SK-N-SH (cell line): ENCODE data around the gene LRMDA.
"Not testable (repeated sequence)": the region's sequence is repeated elsewhere in the genome, so short reads cannot be mapped to it uniquely, and the experiment has no call there.

Experiments used
- CTCF ChIP-seq: fragments of 200-600 bp; sonication (generic); IDR thresholded peaks from 2 replicates; pipeline ENCODE4 v1.6.1; 2017; ENCODE audit warnings: antibody characterized with exemption, mild to moderate bottlenecking, moderate library complexity
- EZH2phosphoT487 ChIP-seq: fragments of 200-600 bp; sonication (generic); IDR thresholded peaks from 2 replicates; pipeline ENCODE4 v1.6.1; 2017; ENCODE audit warnings: low read depth, mixed run types, mild to moderate bottlenecking, antibody characterized with exemption, moderate library complexity, borderline replicate concordance
- GABPA ChIP-seq: IDR thresholded peaks from 2 replicates; pipeline ENCODE4 v1.4.0; 2012; ENCODE audit warnings: low read depth, mild to moderate bottlenecking
- MAX ChIP-seq: IDR thresholded peaks from 2 replicates; pipeline ENCODE4 v1.4.0; 2012; ENCODE audit warnings: low read depth
- POLR2AphosphoS5 ChIP-seq: IDR thresholded peaks from 2 replicates; pipeline ENCODE4 v1.6.1; 2012; ENCODE audit warnings: low read depth, low read length
- RAD21 ChIP-seq: IDR thresholded peaks from 2 replicates; pipeline ENCODE4 v1.6.1; 2012; ENCODE audit warnings: mild to moderate bottlenecking, low read length
- REST ChIP-seq: IDR thresholded peaks from 2 replicates; pipeline ENCODE4 v1.6.1; 2012; ENCODE audit warnings: mild to moderate bottlenecking, low read depth, low read length, moderate library complexity
- RXRA ChIP-seq: IDR thresholded peaks from 2 replicates; pipeline ENCODE4 v1.4.0; 2012; ENCODE audit warnings: low read depth, mild to moderate bottlenecking, borderline replicate concordance
- SIN3A ChIP-seq: IDR thresholded peaks from 2 replicates; pipeline ENCODE4 v1.6.1; 2012; ENCODE audit warnings: low read depth, mild to moderate bottlenecking, low read length, moderate library complexity, borderline replicate concordance
- TAF1 ChIP-seq: IDR thresholded peaks from 2 replicates; pipeline ENCODE4 v1.6.1; 2012; ENCODE audit warnings: low read depth, mild to moderate bottlenecking, low read length, moderate library complexity, borderline replicate concordance
- YY1 ChIP-seq: IDR thresholded peaks from 2 replicates; pipeline ENCODE4 v1.4.0; 2012; ENCODE audit warnings: low read depth, mild to moderate bottlenecking

- not testable (repeated sequence) for TF ChIP-seq POLR2AphosphoS5, CTCF, GABPA, YY1, EZH2phosphoT487, MAX, REST, TAF1, SIN3A, RAD21, RXRA
Observed at GRCh38 chr10:76148217-76148616, 716.8 kb downstream of the LRMDA start.
